Mammary epithelial cell (primary cell): ENCODE results near the gene CCNYL1.

Experiments used
- EZH2 ChIP-seq: IDR thresholded peaks from 2 replicates; pipeline ENCODE4 v1.6.1; 2012; ENCODE audit warnings: low read length, inconsistent platforms, borderline replicate concordance
- TF ChIP-seq, protein P1 (sequence below), 2 donors: IDR thresholded peaks in 1 of 2; conservative IDR thresholded peaks in 1 of 2; 2 replicates each; pipeline ENCODE4 v1.5.1; 2011 to 2012; ENCODE audit warnings: inconsistent platforms in 2 of 2, low read length in 2 of 2, mild to moderate bottlenecking in 2 of 2, control low read depth in 1 of 2, low read depth in 1 of 2; ENCODE audit not compliant: insufficient read depth in 1 of 2; ENCODE audit errors: extremely low read depth in 1 of 2

- TF ChIP-seq, protein P1, sequence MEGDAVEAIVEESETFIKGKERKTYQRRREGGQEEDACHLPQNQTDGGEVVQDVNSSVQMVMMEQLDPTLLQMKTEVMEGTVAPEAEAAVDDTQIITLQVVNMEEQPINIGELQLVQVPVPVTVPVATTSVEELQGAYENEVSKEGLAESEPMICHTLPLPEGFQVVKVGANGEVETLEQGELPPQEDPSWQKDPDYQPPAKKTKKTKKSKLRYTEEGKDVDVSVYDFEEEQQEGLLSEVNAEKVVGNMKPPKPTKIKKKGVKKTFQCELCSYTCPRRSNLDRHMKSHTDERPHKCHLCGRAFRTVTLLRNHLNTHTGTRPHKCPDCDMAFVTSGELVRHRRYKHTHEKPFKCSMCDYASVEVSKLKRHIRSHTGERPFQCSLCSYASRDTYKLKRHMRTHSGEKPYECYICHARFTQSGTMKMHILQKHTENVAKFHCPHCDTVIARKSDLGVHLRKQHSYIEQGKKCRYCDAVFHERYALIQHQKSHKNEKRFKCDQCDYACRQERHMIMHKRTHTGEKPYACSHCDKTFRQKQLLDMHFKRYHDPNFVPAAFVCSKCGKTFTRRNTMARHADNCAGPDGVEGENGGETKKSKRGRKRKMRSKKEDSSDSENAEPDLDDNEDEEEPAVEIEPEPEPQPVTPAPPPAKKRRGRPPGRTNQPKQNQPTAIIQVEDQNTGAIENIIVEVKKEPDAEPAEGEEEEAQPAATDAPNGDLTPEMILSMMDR (conservative IDR thresholded peaks at IDR 0.05 in 1 of 2, IDR thresholded peaks at IDR 0.05 in 1 of 2; ENCODE audit: extremely low read depth in 1 of 2, insufficient read depth in 1 of 2, low read depth in 1 of 2, low read length in 2 of 2), result no peak
- no peak for TF ChIP-seq EZH2
Measured at GRCh38 chr2:207704671-207705070, 6.8 kb upstream of the CCNYL1 start.
